GM21619 (cell line): ENCODE results near the gene MAML2.
A peak's percentile ranks its signal among the peaks of the same experiment; 100 is the strongest.
"Not testable (repeated sequence)": the region's sequence is repeated elsewhere in the genome, so short reads cannot be mapped to it uniquely, and the experiment has no call there.

Experiments used
- ATAC-seq: cut with Tn5 transposase; IDR thresholded peaks from one replicate; pipeline ENCODE4 v1.9.1; 2021; ENCODE audit not compliant: unreplicated experiment

The MAML2 gene

DNA sequence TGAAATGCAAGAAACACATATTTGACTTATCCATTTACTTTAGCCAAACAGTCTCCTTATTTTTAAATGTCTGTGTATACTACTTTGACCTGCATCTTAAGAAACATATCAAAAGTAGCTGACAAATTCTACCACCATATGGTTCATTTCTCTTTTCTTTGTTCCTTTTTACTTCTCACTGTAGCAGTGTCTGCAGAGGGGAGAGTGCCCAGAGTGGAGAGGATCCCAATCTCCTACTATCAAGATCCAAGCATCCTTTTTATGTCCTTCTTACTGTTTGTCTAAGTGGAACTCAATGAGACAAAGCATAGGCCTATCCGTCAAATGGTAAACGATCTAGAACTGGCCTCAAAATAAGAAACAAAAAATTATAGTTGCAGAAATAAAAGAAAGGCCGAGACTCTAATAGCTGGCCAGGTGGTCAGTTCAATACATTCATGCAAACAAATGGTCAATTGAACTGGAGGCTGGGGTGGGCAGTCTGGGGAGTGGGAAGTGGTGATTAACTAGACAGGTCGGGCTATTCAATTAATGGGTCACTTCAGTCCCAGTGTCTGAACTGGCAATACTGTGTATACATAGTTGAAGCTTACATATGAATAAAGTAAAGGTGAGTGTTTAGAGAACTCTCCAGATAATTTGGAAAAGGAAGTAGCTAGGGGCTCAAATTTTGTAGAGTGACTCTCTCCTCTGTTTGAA, 149.1 kb downstream of the MAML2 start:
- ATAC-seq = no peak

GRCh38 chr11:96191752-96192151, 151.2 kb downstream of the MAML2 start:
- no peak for ATAC-seq

DNA sequence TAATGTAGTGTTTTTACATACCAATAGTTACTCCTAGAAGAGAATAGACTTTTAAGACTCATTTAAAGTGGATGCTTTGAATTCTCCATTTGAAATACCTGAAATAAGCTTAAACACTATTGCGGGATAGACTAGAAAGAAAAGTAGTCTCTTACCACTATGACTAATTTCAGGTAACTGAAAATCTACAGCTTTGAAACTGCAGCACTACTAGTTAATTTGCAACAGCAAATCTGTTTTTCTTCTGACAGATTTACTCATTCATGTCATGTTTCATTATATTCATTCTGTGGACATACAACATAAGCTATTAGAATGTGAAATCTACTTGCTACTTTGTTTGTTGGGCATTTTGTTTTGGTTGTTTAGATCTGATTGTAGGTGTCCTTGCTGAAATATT, 153.6 kb downstream of the MAML2 start:
- ATAC-seq = peak; percentile 46

DNA sequence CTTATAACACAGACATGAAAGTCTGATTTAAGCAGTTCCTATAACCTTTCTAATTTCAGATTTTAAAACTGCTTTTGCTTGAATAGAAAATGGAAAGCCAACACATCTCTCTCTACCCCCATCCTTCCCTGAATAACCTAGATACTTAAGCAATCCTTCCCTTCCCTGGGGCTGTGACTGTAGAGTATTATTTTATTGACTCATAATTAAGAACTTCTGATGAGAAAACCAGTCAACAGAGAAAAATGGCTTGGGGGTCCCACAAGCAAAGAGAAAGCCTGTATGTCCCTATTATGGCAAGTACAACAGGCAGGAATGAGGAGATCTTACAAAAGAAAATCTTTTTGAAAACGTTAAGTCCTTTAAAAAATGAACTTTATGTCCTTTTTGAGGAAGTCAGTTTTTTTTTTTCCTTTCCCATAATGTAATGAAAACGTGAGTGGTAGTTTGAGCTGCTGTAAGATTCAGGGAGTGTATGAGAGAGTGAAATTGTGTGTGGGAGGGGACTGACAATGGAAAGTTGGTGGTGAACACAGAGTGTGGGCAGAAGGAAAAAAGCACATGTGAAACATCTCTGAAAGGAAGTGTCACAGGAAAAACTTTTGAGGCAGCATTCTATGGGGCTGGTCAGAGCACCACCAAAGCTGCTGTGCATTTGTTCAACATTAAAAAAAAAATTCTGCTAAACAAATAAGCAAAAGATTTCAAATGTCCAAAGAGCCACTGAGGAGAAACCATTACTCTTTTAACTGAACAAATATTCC, 154.6 kb downstream of the MAML2 start:
- ATAC-seq = peak; percentile 34

DNA sequence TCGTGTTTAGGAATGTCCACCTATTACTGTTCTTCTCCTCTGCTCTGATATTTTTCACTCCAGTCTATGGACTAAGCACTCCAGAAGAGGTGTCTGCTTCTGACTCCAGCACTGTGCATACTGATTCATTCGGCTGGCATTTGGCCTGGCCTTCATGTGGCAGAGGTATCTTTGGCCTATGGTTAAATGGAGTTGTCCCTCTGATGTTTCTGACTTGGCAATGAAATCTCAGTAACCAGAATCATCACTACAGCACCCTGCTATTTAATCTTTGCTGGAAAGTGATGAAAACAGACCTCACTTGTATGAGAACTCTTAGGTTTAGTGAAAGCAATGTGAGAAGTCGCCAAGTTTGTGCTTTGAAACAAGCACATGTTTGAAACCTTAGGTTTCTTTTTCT, 155.2 kb downstream of the MAML2 start:
- no peak for ATAC-seq

GRCh38 chr11:96186806-96187205, 156.2 kb downstream of the MAML2 start:
- ATAC-seq = no peak

DNA sequence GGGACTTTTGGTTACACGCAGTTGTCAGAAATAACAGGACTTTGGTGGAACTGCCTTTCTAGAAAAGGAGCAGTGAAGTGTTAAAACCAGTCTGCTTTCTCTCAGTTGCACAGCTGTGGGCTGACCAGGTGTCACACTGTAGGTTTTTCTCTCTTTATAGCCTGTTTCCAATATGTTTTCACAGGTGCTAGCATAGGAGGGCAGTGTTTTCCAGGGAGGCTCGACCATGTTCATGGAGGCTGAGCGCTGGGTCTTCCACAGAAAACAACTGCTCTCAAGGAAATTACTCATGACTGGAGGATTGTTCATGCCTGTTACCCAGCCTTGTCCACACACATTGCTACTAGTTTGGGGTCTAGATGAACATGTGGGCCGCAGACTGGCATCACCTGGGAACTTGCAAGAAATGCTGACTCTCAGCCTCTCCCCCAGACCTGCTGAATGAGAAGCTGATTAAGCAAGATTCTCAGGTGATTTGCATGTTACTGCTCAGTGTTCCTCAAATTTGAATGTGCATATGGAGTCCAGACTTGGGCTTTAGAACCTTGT, 157.7 kb downstream of the MAML2 start:
- ATAC-seq = peak; percentile 70

DNA sequence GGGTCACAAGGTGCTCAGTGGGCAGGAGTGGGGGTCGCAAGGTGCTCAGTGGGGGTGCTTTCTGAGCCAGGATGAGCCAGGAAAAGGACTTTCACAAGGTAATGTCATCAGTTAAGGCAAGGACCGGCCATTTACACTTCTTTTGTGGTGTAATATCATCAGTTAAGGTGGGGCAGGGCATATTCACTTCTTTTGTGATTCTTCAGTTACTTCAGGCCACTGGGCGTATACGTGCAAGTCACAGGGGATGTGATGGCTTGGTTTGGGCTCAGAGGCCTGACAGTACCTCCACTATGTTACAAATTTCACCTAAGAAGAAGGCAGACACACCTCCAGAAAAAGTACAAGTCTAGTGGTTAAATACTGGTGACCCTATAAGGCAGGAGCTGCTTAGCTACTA, 162.1 kb downstream of the MAML2 start:
- not testable (repeated sequence) for ATAC-seq

- no peak for ATAC-seq
Observed at GRCh38 chr11:96180341-96180740, 162.7 kb downstream of the MAML2 start.

DNA sequence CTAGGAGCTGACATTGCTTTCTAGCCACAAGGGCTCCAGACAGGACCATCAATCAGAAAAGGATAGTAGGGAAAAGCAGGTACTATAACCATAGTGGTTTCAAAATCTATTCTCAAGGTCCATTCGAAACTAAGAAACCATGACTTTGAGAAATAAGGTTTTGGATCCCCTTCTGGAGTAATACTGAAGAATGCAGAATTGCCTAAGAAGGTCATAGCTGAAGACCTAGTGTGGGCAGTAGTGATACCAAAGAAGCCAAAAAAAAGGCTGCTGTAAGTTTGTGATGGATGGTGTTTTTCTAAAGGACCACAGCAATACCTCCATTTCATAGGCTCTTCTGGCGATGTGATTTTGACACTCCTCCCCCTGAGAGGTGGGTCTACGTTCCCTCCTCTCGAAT, 163.1 kb downstream of the MAML2 start:
- ATAC-seq = no peak

GRCh38 chr11:96178887-96179279, 164.1 kb downstream of the MAML2 start:
- no peak for ATAC-seq

DNA sequence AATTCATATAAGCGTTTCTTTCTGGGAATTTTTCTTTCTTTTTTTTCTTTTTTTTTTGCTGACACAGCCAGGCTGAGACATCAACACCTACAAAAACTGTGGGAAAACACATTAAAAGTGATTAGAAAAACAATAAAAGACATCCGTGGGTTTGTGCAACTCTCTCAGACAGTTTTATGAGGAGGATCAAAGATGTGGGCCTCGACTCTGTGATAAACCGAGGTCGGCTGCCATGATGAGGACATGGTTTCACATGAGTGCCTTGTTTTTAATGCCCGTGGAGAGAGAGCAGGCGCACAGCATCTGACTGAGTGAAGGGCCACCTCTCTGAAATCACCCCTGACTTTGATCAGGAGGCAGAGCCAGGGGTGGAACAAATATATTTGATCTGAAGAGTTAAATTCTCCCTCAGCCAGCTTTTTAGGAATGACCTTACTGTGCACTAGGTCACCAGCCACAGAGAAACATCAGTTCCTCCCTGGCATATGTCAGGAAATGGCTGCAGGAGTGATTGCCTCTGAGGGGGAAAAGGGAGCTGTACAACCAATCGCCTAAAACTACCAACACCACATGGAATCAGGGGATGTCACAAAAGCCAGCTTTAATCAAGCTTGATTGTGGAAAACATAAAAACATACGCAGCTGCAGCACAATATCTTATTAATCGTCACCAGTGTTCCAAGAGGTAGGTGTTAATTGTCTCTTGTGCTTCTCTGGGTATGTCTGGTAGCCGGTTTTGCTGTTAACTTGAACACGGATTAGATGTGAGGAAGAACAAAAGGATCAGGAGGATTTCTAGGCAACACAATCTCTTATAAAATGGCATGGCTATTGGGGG, 164.7 kb downstream of the MAML2 start:
- ATAC-seq = no peak

GRCh38 chr11:96177146-96177545, 165.8 kb downstream of the MAML2 start:
- no peak for ATAC-seq

- no peak for ATAC-seq
Observed at GRCh38 chr11:96173906-96174305, 169.1 kb downstream of the MAML2 start.

- ATAC-seq = no peak
Observed at GRCh38 chr11:96173422-96173821, 169.6 kb downstream of the MAML2 start.

DNA sequence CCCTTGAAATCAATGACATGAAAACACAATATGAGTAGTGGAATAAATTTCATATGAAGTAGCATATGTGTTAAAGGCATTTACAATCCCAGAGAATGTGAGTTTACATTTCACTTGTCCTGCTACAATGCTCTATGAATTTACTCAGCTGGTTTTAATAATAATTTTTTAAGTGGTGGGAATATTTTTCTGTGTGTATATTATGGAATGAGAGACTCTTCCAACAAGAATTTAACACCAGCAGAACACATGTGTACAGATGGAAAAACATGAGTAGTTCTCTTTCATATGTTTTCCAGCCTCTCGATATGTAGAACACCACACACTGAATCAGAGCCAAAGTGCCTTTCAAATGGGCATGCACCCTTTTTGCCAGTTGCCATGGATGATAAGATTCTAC, 170.4 kb downstream of the MAML2 start:
- ATAC-seq = no peak

- ATAC-seq = no peak
Observed at GRCh38 chr11:96169250-96169649, 173.7 kb downstream of the MAML2 start.

DNA sequence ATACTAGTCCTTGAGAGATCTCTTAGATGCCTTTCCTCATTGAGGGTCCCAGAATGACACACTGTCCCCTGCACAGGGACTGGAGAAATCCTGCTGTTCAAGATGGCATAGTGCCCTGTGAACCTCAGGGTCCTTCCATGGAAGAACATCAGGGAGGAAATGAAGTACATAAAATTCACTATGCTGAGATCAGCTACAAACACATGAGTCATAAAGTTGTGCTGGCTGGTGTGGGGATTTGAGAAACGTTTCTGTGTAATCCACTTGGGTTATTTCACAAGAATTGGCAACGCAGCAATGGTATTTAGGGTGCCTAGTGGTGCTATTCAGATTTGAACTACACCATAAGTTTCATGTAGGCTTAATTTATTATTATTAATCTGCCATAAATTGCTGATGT, 174.4 kb downstream of the MAML2 start:
- ATAC-seq = no peak

DNA sequence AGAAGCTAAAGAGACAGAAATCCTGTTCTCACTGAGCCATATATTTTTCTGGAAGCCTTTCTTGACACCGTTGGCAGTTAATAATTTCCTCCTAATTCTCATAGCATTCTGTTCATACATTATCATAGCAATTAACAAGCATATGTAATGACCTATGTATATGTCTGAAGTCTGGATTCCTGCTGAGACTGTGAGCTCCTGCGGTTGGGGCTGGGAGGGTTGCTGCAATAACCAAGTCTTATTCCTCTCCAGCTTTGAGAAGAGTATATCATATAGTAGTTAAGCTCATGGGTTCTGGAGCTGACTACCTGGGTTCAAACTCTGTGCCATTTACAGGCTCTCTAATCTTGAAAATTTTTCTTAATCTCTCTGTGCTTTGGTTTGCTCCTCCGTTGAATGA, 175.2 kb downstream of the MAML2 start:
- no peak for ATAC-seq

GRCh38 chr11:96167203-96167758, 175.7 kb downstream of the MAML2 start:
- no peak for ATAC-seq

GRCh38 chr11:96162816-96163499, 180.0 kb downstream of the MAML2 start:
- ATAC-seq = no peak
